ENCODE results near the gene ANKRD66. TPM values are rescaled to one million over a fixed set of nuclear protein-coding genes. Genes with fewer than 3 reads are reported as not detected.

The ANKRD66 gene
- total and polyA plus RNA-seq, 2 of the 4 experiments (the other 2 are of a cell fraction) = not detected

DNA sequence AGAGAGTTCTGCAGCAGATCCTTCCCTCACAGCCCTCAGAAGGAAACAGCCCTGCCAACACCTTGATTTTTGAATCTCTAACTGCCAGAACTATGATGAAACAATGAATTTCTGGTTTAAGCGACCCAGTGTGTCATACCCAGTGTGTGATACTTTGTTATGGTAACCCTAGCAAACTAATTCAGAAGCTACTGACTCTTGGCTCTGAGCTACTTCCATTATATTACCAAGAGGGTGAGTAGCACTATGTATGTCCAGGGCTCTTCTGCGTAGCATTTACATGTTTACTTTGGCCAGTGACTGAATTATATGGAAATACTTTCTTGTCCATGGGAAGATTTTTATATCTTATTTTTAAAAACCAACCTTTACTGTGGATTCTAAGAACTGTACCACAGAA is 16.7 kb downstream of the ANKRD66 start:
- ATAC-seq (ENCODE audit: low read depth) (no peak), DNase-seq (no peak)
- H2BK120ac ChIP-seq (ENCODE audit: low read depth, low read length) = no peak overlapping the region
- no peak overlapping the region for H3K4me2 ChIP-seq (ENCODE audit: low read depth, low read length)
- no peaks in the 10 kb centered on the region for H3K9me1 ChIP-seq (ENCODE audit: insufficient read depth, low read length)
- no peak overlapping the region for H3K4me3 ChIP-seq (ENCODE audit: insufficient read depth, low read depth, low read length)
- no peak overlapping the region for H3K27ac ChIP-seq (ENCODE audit: insufficient read depth, low read length)
- H3K4me1 ChIP-seq (ENCODE audit: control insufficient read depth, insufficient read depth, low read length) = no peaks in the 10 kb centered on the region
- H3K18ac ChIP-seq (ENCODE audit: low read depth, low read length) = no peak overlapping the region
- CTCF ChIA-PET = no interaction called here
- no TSS peak for BruUV-seq (replicated peaks)
- no CpG with 5 or more reads among the region's 2 CpGs for WGBS, 2 experiments (ENCODE audit: extremely low coverage in 2 of 2, insufficient read length in 1 of 2)
- no peak overlapping the region for H3K9ac ChIP-seq (ENCODE audit: low read depth, low read length)
- H2AK9ac ChIP-seq (replicated peaks; ENCODE audit: low read depth, low read length, poor library complexity) = no peak overlapping the region
- no peak overlapping the region for H3K14ac ChIP-seq (replicated peaks; ENCODE audit: low read depth, low read length)
- intact Hi-C loops (cut with micrococcal nuclease) (no loop called here), in situ Hi-C loops (cut with MboI; ENCODE audit: low sequenced_read_pairs) (no loop called here), dilution Hi-C loops (cut with HindIII; ENCODE audit: low sequenced_read_pairs, unreplicated experiment) (no loop called here)
- H4K5ac ChIP-seq (ENCODE audit: low read depth, low read length) = no peak overlapping the region
- no peak overlapping the region for H2AK5ac ChIP-seq (ENCODE audit: low read depth, low read length)
- POLR2A ChIA-PET (ENCODE audit: unreplicated experiment) = no interaction called here
- H2BK20ac ChIP-seq (ENCODE audit: low read depth, low read length) = no peak overlapping the region
- H3K9me3 ChIP-seq (ENCODE audit: control insufficient read depth, insufficient read depth, low read length) = no peaks in the 10 kb centered on the region
- no peaks in the 10 kb centered on the region for H4K20me1 ChIP-seq (ENCODE audit: insufficient read depth, low read length)
- H3K79me1 ChIP-seq (ENCODE audit: low read depth in 1 of 2, low read length in 2 of 2) = no peaks in the 10 kb centered on the region
- no peak overlapping the region for H3K56ac ChIP-seq (ENCODE audit: extremely low read depth, insufficient read depth, low read length)
- no peaks in the 10 kb centered on the region for H3K27me3 ChIP-seq (ENCODE audit: control insufficient read depth, insufficient read depth, low read length)
- no peak overlapping the region for H2BK5ac ChIP-seq (ENCODE audit: low read depth, low read length, poor library complexity, severe bottlenecking)
- no peak overlapping the region for H2AFZ ChIP-seq (replicated peaks; ENCODE audit: low read length, poor library complexity)
- no peak overlapping the region for H4K91ac ChIP-seq (ENCODE audit: insufficient read depth, low read depth, low read length)
- H4K8ac ChIP-seq (ENCODE audit: low read depth in 2 of 2, low read length in 2 of 2) = no peak overlapping the region
- TF ChIP-seq MXI1 (IDR thresholded peaks at IDR 0.05; ENCODE audit: borderline replicate concordance, low read depth, low read length) (no peak), POLR2A (IDR thresholded peaks at IDR 0.05; ENCODE audit: low read depth, low read length) (no peak), FOS (IDR thresholded peaks at IDR 0.05; ENCODE audit: low read depth, low read length) (no peak), MAFK (IDR thresholded peaks at IDR 0.05; ENCODE audit: low read depth, low read length) (no peak), CEBPB (IDR thresholded peaks at IDR 0.05; ENCODE audit: low read depth, low read length) (no peak), MAZ (IDR thresholded peaks at IDR 0.05; ENCODE audit: borderline replicate concordance, low read depth, low read length) (no peak), CHD1 (IDR thresholded peaks at IDR 0.05; ENCODE audit: low read depth, low read length) (no peak), SMC3 (IDR thresholded peaks at IDR 0.05; ENCODE audit: low read depth, low read length) (no peak), RAD21 (IDR thresholded peaks at IDR 0.05; ENCODE audit: low read length) (no peak), BHLHE40 (IDR thresholded peaks at IDR 0.05; ENCODE audit: low read depth, low read length) (no peak), RCOR1 (IDR thresholded peaks at IDR 0.05; ENCODE audit: insufficient replicate concordance, low read length) (no peak)
- TF ChIP-seq, protein P1, sequence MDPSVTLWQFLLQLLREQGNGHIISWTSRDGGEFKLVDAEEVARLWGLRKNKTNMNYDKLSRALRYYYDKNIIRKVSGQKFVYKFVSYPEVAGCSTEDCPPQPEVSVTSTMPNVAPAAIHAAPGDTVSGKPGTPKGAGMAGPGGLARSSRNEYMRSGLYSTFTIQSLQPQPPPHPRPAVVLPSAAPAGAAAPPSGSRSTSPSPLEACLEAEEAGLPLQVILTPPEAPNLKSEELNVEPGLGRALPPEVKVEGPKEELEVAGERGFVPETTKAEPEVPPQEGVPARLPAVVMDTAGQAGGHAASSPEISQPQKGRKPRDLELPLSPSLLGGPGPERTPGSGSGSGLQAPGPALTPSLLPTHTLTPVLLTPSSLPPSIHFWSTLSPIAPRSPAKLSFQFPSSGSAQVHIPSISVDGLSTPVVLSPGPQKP (IDR thresholded peaks at IDR 0.05; ENCODE audit: borderline replicate concordance, low read depth, low read length) = no peak
- TF ChIP-seq, protein P2, sequence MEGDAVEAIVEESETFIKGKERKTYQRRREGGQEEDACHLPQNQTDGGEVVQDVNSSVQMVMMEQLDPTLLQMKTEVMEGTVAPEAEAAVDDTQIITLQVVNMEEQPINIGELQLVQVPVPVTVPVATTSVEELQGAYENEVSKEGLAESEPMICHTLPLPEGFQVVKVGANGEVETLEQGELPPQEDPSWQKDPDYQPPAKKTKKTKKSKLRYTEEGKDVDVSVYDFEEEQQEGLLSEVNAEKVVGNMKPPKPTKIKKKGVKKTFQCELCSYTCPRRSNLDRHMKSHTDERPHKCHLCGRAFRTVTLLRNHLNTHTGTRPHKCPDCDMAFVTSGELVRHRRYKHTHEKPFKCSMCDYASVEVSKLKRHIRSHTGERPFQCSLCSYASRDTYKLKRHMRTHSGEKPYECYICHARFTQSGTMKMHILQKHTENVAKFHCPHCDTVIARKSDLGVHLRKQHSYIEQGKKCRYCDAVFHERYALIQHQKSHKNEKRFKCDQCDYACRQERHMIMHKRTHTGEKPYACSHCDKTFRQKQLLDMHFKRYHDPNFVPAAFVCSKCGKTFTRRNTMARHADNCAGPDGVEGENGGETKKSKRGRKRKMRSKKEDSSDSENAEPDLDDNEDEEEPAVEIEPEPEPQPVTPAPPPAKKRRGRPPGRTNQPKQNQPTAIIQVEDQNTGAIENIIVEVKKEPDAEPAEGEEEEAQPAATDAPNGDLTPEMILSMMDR (conservative IDR thresholded peaks at IDR 0.05; ENCODE audit: low read depth, low read length) = no peak
- H3K36me3 ChIP-seq (ENCODE audit: control insufficient read depth, insufficient read depth, low read length) = no peaks in the 10 kb centered on the region
- H3K4ac ChIP-seq (ENCODE audit: low read depth, low read length) = no peak overlapping the region
- H2BK15ac ChIP-seq (ENCODE audit: low read depth, low read length) = no peak overlapping the region
- no peak overlapping the region for H3K23ac ChIP-seq (ENCODE audit: low read depth, low read length)
